SK-N-SH (cell line): ENCODE measurements around the gene WIPF3. TPM values are rescaled to one million over a fixed set of nuclear protein-coding genes. Genes with fewer than 3 reads are reported as not detected.

Experiments
- CTCF ChIA-PET: fragments of 300-600, 350-600 bp; formaldehyde crosslinking; extraction: SDS; loops from one replicate; lab custom pipeline; 2021; lab: Yijun Ruan, JAX
- POLR2A ChIA-PET: fragments of 350-600 bp; sonication (Branson Sonifier 250); formaldehyde crosslinking; extraction: SDS; loops from one replicate; lab custom pipeline; 2020; ENCODE audit warnings: antibody characterized with exemption, inconsistent platforms; lab: Yijun Ruan, JAX
- DNase-seq: peaks from one replicate; pipeline ENCODE4 v3.0.0; 2012
- H2AFZ ChIP-seq: fragments of 200-600 bp; sonication (generic); 2 replicates; pipeline ENCODE4 v1.8.1; 2016; ENCODE audit warnings: antibody characterized with exemption, mild to moderate bottlenecking, low read depth
- H3F3A ChIP-seq: fragments of 200-600 bp; sonication (generic); replicated peaks from 2 replicates; pipeline ENCODE3; 2016; ENCODE audit warnings: antibody characterized with exemption, mild to moderate bottlenecking; ENCODE audit not compliant: insufficient read depth
- H3K27ac ChIP-seq, 2 experiments: fragments of 200-500 bp in 1 of 2; fragments of 200-600 bp in 1 of 2; sonication (Bioruptor generic) in 1 of 2; sonication (generic), shearing (Covaris generic) in 1 of 2; 2 replicates each; pipeline versions ENCODE4 v1.5.1 to v1.6.1; 2014 to 2016; ENCODE audit warnings: low read depth in 2 of 2, inconsistent platforms in 1 of 2, low read length in 1 of 2, mild to moderate bottlenecking in 1 of 2, mixed read lengths in 1 of 2
- H3K27me3 ChIP-seq: fragments of 200-600 bp; sonication (generic), shearing (Covaris generic); 2 replicates; pipeline ENCODE4 v1.6.1; 2016; ENCODE audit warnings: mixed run types; ENCODE audit not compliant: insufficient read depth
- H3K36me3 ChIP-seq, 2 experiments: fragments of 200-500 bp in 1 of 2; fragments of 200-600 bp in 1 of 2; sonication (Bioruptor generic) in 1 of 2; sonication (generic) in 1 of 2; replicated peaks in 1 of 2; 2 replicates each; pipeline versions ENCODE3 to v1.5.1; 2014 to 2016; ENCODE audit warnings: low read length in 1 of 2, mild to moderate bottlenecking in 1 of 2; ENCODE audit not compliant: insufficient read depth in 2 of 2, control insufficient read depth in 1 of 2
- H3K4me1 ChIP-seq, 2 experiments: fragments of 200-500 bp in 1 of 2; fragments of 200-600 bp in 1 of 2; sonication (Bioruptor generic) in 1 of 2; sonication (generic), shearing (Covaris generic) in 1 of 2; 2 replicates each; pipeline versions ENCODE4 v1.5.1 to v1.6.1; 2014 to 2016; ENCODE audit warnings: low read depth in 1 of 2, low read length in 1 of 2, mixed run types in 1 of 2; ENCODE audit not compliant: insufficient read depth in 2 of 2, control insufficient read depth in 1 of 2
- H3K4me2 ChIP-seq: fragments of 200-600 bp; sonication (generic), shearing (Covaris generic); 2 replicates; pipeline ENCODE4 v1.6.1; 2017; ENCODE audit warnings: mixed run types
- H3K4me3 ChIP-seq, 2 experiments: fragments of 200-500 bp in 1 of 2; fragments of 200-600 bp in 1 of 2; sonication (Bioruptor generic) in 1 of 2; sonication (generic), shearing (Covaris generic) in 1 of 2; 2 replicates each; pipeline versions ENCODE4 v1.5.1 to v1.8.1; 2014 to 2016; ENCODE audit warnings: low read depth in 2 of 2, inconsistent platforms in 1 of 2, low read length in 1 of 2, mild to moderate bottlenecking in 1 of 2, mixed read lengths in 1 of 2, moderate library complexity in 1 of 2
- H3K79me2 ChIP-seq: fragments of 200-600 bp; sonication (generic); 2 replicates; pipeline ENCODE4 v1.8.1; 2017; ENCODE audit warnings: mild to moderate bottlenecking; ENCODE audit not compliant: insufficient read depth
- H3K9ac ChIP-seq: fragments of 200-600 bp; sonication (generic); 2 replicates; pipeline ENCODE4 v1.6.1; 2017; ENCODE audit warnings: mixed run types
- H3K9me2 ChIP-seq: fragments of 200-600 bp; sonication (generic); 2 replicates; pipeline ENCODE4 v1.6.1; 2017; ENCODE audit warnings: mixed run types
- H3K9me3 ChIP-seq: fragments of 200-600 bp; sonication (generic); 2 replicates; pipeline ENCODE4 v1.6.1; 2017; ENCODE audit warnings: mixed run types, mild to moderate bottlenecking, moderate library complexity
- H4K20me1 ChIP-seq: fragments of 200-600 bp; sonication (generic); 2 replicates; pipeline ENCODE4 v1.6.1; 2017; ENCODE audit warnings: mild to moderate bottlenecking, mixed run types; ENCODE audit not compliant: insufficient read depth
- CHD2 ChIP-seq: fragments of 150-350 bp; IDR thresholded peaks from 2 replicates; pipeline ENCODE4 v1.6.1; 2018; ENCODE audit warnings: low read length; ENCODE audit not compliant: partially characterized antibody
- ELF1 ChIP-seq: IDR thresholded peaks from 2 replicates; pipeline ENCODE4 v1.4.0; 2012
- EZH2phosphoT487 ChIP-seq: fragments of 200-600 bp; sonication (generic); IDR thresholded peaks from 2 replicates; pipeline ENCODE4 v1.6.1; 2017; ENCODE audit warnings: low read depth, mixed run types, mild to moderate bottlenecking, antibody characterized with exemption, moderate library complexity, borderline replicate concordance
- FOSL2 ChIP-seq: IDR thresholded peaks from 2 replicates; pipeline ENCODE4 v1.4.0; 2012; ENCODE audit warnings: low read depth, mild to moderate bottlenecking, moderate library complexity, borderline replicate concordance
- GABPA ChIP-seq: IDR thresholded peaks from 2 replicates; pipeline ENCODE4 v1.4.0; 2012; ENCODE audit warnings: low read depth, mild to moderate bottlenecking
- MEF2A ChIP-seq: IDR thresholded peaks from 2 replicates; pipeline ENCODE4 v1.4.0; 2012; ENCODE audit warnings: low read depth, borderline replicate concordance
- MXI1 ChIP-seq: IDR thresholded peaks from 2 replicates; pipeline ENCODE4 v1.6.1; 2012; ENCODE audit warnings: mild to moderate bottlenecking, low read depth, low read length, improper control_type of control experiment
- PBX3 ChIP-seq: IDR thresholded peaks from 2 replicates; pipeline ENCODE4; 2012
- RCOR1 ChIP-seq: fragments of 150-350 bp; IDR thresholded peaks from 2 replicates; pipeline ENCODE4 v1.6.1; 2017; ENCODE audit warnings: antibody characterized with exemption, low read length
- RFX5 ChIP-seq: IDR thresholded peaks from 2 replicates; pipeline ENCODE4 v1.6.1; 2012; ENCODE audit warnings: mild to moderate bottlenecking, improper control_type of control experiment, low read length
- RXRA ChIP-seq: IDR thresholded peaks from 2 replicates; pipeline ENCODE4 v1.4.0; 2012; ENCODE audit warnings: low read depth, mild to moderate bottlenecking, borderline replicate concordance
- TEAD4 ChIP-seq: IDR thresholded peaks from 2 replicates; pipeline ENCODE4 v1.4.0; 2012; ENCODE audit warnings: mild to moderate bottlenecking, borderline replicate concordance; ENCODE audit not compliant: insufficient read depth
- USF2 ChIP-seq: fragments of 150-350 bp; IDR thresholded peaks from 2 replicates; pipeline ENCODE4 v1.6.1; 2017; ENCODE audit warnings: antibody characterized with exemption, low read length, low read depth, borderline replicate concordance
- YY1 ChIP-seq: IDR thresholded peaks from 2 replicates; pipeline ENCODE4 v1.4.0; 2012; ENCODE audit warnings: low read depth, mild to moderate bottlenecking
- WGBS: methylation state at CpG from one replicate; pipeline ENCODE4 v1.1.6; 2017; ENCODE audit warnings: low lambda C conversion rate; 5-methylcytosine and 5-hydroxymethylcytosine counted together
- polyA plus RNA-seq, 3 experiments: library from polyadenylated mRNA; depleted of rRNA; stranded (reverse); fragments of >200 nt; gene quantifications; 2 replicates each; pipeline ENCODE4 v1.2.3, GENCODE V29; 2012
- TF ChIP-seq, protein P1 (sequence below): IDR thresholded peaks from 2 replicates; pipeline ENCODE4 v1.4.0; 2012; ENCODE audit warnings: low read depth, borderline replicate concordance
- TF ChIP-seq, protein P2 (sequence below): IDR thresholded peaks from 2 replicates; pipeline ENCODE4 v1.4.0; 2012; ENCODE audit warnings: low read depth, borderline replicate concordance
- TF ChIP-seq, protein P3 (sequence below): fragments of 150-350 bp; IDR thresholded peaks from 2 replicates; pipeline ENCODE4 v1.6.1; 2016; ENCODE audit warnings: mild to moderate bottlenecking, low read depth, low read length

Gene WIPF3
- polyA plus RNA-seq, 1 of the 3 experiments (the other 2 are of a cell fraction): 0.02 TPM

DNA sequence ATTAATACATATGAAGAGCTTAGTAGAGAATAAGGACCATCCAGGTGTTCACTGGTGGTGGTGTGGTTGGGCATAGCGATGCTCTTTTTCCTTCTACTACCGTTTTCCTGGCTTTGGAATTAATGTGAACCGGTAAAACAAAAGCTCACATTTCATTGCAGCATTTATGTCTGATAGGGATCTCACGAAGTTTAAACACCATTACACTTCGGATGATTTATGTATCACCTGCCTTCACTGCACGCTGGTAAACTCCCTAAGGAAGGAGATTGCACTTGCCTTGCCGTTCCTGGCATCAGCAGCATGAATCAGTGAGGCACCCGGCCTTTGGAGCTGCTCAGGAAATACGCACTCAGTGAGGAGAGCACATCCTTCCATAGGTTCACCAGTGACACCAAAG lies 47.5 kb downstream of the WIPF3 start:
- ChIA-PET CTCF (interaction anchor here (0.6 kb wide), 1 partner anchor 373 kb away, joined by 4 read pairs; no protein-coding TSS in a partner anchor), POLR2A (no interaction called here)
- Histone ChIP-seq H3K79me2 (no peaks in the 10 kb centered on the region), H3K9me3 (no peaks in the 10 kb centered on the region), H3K9ac (no peak overlapping the region), H3K36me3 (no peaks in the 10 kb centered on the region), H3K4me1 (no peaks in the 10 kb centered on the region), H2AFZ (no peak overlapping the region), H3F3A (no peaks in the 10 kb centered on the region), H3K9me2 (no peaks in the 10 kb centered on the region), H3K4me2 (no peak overlapping the region), H3K27me3 (peaks cover 21% of the 10 kb centered on the region; the same call in 1 of the 2 replicates), H3K4me3 (no peak overlapping the region), H4K20me1 (no peaks in the 10 kb centered on the region), H3K27ac (no peak overlapping the region)
- no peak for DNase-seq
- 70% methylated on average over 9 of the region's 9 CpGs for WGBS
- no peak for TF ChIP-seq TEAD4
- TF ChIP-seq CHD2: no peak
- no peak for TF ChIP-seq USF2
- no peak for TF ChIP-seq FOSL2
- TF ChIP-seq RCOR1: no peak
- TF ChIP-seq EZH2phosphoT487: no peak
- no peak for TF ChIP-seq PBX3
- TF ChIP-seq MEF2A: no peak
- TF ChIP-seq, protein P1, sequence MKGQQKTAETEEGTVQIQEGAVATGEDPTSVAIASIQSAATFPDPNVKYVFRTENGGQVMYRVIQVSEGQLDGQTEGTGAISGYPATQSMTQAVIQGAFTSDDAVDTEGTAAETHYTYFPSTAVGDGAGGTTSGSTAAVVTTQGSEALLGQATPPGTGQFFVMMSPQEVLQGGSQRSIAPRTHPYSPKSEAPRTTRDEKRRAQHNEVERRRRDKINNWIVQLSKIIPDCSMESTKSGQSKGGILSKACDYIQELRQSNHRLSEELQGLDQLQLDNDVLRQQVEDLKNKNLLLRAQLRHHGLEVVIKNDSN: no peak
- TF ChIP-seq, protein P2, sequence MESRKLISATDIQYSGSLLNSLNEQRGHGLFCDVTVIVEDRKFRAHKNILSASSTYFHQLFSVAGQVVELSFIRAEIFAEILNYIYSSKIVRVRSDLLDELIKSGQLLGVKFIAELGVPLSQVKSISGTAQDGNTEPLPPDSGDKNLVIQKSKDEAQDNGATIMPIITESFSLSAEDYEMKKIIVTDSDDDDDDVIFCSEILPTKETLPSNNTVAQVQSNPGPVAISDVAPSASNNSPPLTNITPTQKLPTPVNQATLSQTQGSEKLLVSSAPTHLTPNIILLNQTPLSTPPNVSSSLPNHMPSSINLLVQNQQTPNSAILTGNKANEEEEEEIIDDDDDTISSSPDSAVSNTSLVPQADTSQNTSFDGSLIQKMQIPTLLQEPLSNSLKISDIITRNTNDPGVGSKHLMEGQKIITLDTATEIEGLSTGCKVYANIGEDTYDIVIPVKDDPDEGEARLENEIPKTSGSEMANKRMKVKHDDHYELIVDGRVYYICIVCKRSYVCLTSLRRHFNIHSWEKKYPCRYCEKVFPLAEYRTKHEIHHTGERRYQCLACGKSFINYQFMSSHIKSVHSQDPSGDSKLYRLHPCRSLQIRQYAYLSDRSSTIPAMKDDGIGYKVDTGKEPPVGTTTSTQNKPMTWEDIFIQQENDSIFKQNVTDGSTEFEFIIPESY: no peak

DNA sequence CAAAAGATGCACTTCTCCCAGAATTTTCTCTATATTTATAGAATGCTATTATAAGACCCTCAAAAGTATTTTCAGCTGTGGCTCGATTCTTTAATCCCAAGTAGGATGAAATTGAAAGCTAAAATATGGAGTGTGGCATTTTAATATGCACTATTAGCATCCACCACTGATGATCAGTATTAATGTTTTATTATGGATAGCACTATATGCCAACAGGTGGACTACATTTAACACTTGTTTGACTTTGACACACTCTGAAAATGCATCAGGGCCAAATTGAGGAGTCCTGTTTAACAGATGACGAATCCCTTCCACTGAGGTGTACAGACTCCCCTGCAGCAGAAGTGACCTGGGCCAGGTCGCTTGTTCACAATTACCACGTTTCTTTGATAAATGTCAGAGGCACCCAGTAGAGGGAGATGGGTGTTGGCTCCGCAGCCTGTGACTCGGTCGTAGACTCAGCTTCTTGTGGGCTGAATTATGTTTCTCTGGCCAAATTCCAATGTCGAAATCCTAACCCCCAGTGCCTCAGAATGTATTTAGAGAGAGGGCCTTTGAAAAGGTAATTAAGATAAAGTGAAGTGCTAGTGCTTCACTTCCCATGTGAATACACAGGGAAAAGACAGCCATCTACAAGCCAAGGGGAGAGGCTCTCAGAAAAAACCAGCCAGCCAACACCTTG lies 48.1 kb downstream of the WIPF3 start:
- Histone ChIP-seq H3K9me3 (no peaks in the 10 kb centered on the region), H3K36me3 (no peaks in the 10 kb centered on the region), H3K4me2 (no peak overlapping the region), H4K20me1 (no peaks in the 10 kb centered on the region), H3K9me2 (no peaks in the 10 kb centered on the region), H3K9ac (no peak overlapping the region), H3K4me3 (no peak overlapping the region), H3K27ac (no peak overlapping the region), H3F3A (no peaks in the 10 kb centered on the region), H3K4me1 (no peaks in the 10 kb centered on the region), H2AFZ (no peak overlapping the region), H3K27me3 (peaks cover 18% of the 10 kb centered on the region; the same call in 1 of the 2 replicates), H3K79me2 (no peaks in the 10 kb centered on the region)
- no peak for DNase-seq
- 48% methylated on average over 8 of the region's 8 CpGs for WGBS
- ChIA-PET POLR2A (no interaction called here), CTCF (interaction anchor here (0.6 kb wide), 1 partner anchor 373 kb away, joined by 4 read pairs; no protein-coding TSS in a partner anchor)
- TF ChIP-seq USF2: no peak
- TF ChIP-seq, protein P3, sequence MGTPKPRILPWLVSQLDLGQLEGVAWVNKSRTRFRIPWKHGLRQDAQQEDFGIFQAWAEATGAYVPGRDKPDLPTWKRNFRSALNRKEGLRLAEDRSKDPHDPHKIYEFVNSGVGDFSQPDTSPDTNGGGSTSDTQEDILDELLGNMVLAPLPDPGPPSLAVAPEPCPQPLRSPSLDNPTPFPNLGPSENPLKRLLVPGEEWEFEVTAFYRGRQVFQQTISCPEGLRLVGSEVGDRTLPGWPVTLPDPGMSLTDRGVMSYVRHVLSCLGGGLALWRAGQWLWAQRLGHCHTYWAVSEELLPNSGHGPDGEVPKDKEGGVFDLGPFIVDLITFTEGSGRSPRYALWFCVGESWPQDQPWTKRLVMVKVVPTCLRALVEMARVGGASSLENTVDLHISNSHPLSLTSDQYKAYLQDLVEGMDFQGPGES: no peak
- TF ChIP-seq CHD2: no peak
- no peak for TF ChIP-seq PBX3
- no peak for TF ChIP-seq MXI1
- no peak for TF ChIP-seq RFX5
- no peak for TF ChIP-seq YY1
- no peak for TF ChIP-seq RXRA
- TF ChIP-seq ELF1: no peak
- no peak for TF ChIP-seq GABPA
